NT2/D1 (cell line): Measurements from ENCODE around the gene NRG2.

Experiments
- SUZ12 ChIP-seq: IDR thresholded peaks from 2 replicates; pipeline ENCODE4 v1.6.1; 2011; ENCODE audit not compliant: insufficient read length, insufficient read depth; ENCODE audit errors: extremely low read depth
- YY1 ChIP-seq: IDR thresholded peaks from 2 replicates; pipeline ENCODE4 v1.6.1; 2011; ENCODE audit not compliant: insufficient read length, insufficient read depth
- ZNF274 ChIP-seq: IDR thresholded peaks from 2 replicates; pipeline ENCODE4 v1.6.1; 2011; ENCODE audit warnings: mild to moderate bottlenecking, low read depth, low read length

DNA sequence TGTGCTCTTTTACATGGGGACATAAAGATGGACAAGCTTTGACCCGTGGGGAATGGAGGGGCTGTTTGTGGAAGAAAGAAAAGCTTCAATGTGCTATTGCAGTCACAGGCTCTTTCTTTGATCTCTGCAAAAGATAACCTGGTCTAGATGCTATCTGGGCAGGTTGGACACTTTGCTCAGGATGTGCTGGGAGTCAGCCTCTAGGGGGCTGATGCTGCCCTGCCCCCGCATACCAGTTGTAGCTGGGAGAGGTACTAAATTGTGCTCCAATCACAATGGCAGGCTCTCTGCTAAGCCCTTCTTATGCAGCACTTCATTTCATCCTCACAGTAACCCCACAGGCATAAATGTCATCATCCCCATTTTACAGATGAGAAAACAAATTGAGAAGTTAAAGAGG lies 180.3 kb downstream of the NRG2 start:
- TF ChIP-seq ZNF274 (no peak), YY1 (no peak), SUZ12 (no peak)
